ENCODE measurements around the gene NAV1. TPM values are rescaled to one million over a fixed set of nuclear protein-coding genes. Genes with fewer than 3 reads are reported as not detected.
A peak's percentile ranks its signal among the peaks of the same experiment; 100 is the strongest.

Gene NAV1
- total and polyA plus RNA-seq, 10 donors, result 1.1 to 37.2 (median 20.3) TPM

- 48 to 77% (median 57%) methylated on average over 6 of the region's 6 CpGs for WGBS, 5 donors
- no peak for DNase-seq
- peak overlapping the region in 5 of 8 donors; percentile 29 to 82 (median 50) for H3K27ac ChIP-seq
- intact Hi-C loops (cut with DNase I; ENCODE audit: low total_unique reads), result no loop called here
- no peaks in the 10 kb centered on the region for H3K9me3 ChIP-seq
- TF ChIP-seq CTCF (IDR thresholded peaks at IDR 0.05 in 8 of 11, conservative IDR thresholded peaks at IDR 0.05 in 3 of 11), result no peak
- no peak for TF ChIP-seq POLR2AphosphoS5 (IDR thresholded peaks at IDR 0.05)
- peaks cover 0 to 10% (median 0%) of the 10 kb centered on the region in 6 donors for H3K36me3 ChIP-seq
- peaks cover 11 to 76% (median 52%) of the 10 kb centered on the region in 6 donors for H3K4me1 ChIP-seq
- peaks cover 0 to 50% (median 24%) of the 10 kb centered on the region in 7 donors for H3K27me3 ChIP-seq (replicated peaks in 1 of 7)
- no peak overlapping the region for H3K4me3 ChIP-seq
These were observed 3.6 kb upstream of the NAV1 start for GRCh38 chr1:201535046-201535918.

- no peaks in the 10 kb centered on the region for H3K9me3 ChIP-seq
- WGBS, 5 donors, result 67 to 75% (median 71%) methylated on average over 6 of the region's 6 CpGs
- intact Hi-C loops (cut with DNase I; ENCODE audit: low total_unique reads), result no loop called here
- H3K4me3 ChIP-seq, result no peak overlapping the region
- peak overlapping the region in 5 of 8 donors; percentile 29 to 82 (median 50) for H3K27ac ChIP-seq
- H3K27me3 ChIP-seq (replicated peaks in 1 of 7), result peaks cover 0 to 55% (median 24%) of the 10 kb centered on the region in 7 donors
- peaks cover 11 to 80% (median 56%) of the 10 kb centered on the region in 6 donors for H3K4me1 ChIP-seq
- peaks cover 0 to 10% (median 0%) of the 10 kb centered on the region in 6 donors for H3K36me3 ChIP-seq
- no peak for TF ChIP-seq POLR2A (IDR thresholded peaks at IDR 0.05)
- no peak for TF ChIP-seq CTCF (IDR thresholded peaks at IDR 0.05 in 8 of 11, conservative IDR thresholded peaks at IDR 0.05 in 3 of 11)
- no peak for TF ChIP-seq POLR2AphosphoS5 (IDR thresholded peaks at IDR 0.05)
- DNase-seq, result no peak
These were observed 3.0 kb upstream of the NAV1 start for GRCh38 chr1:201535919-201536245.

- no peak for DNase-seq
- Histone ChIP-seq H3K36me3 (peaks cover 0 to 10% (median 0%) of the 10 kb centered on the region in 6 donors), H3K27ac (peak overlapping the region in 4 of 8 donors; percentile 48 to 82 (median 53)), H3K27me3 (replicated peaks in 1 of 7) (peaks cover 0 to 55% (median 24%) of the 10 kb centered on the region in 7 donors), H3K4me3 (no peak overlapping the region), H3K9me3 (no peaks in the 10 kb centered on the region), H3K4me1 (peaks cover 11 to 80% (median 60%) of the 10 kb centered on the region in 6 donors)
- intact Hi-C loops (cut with DNase I; ENCODE audit: low total_unique reads), result no loop called here
- TF ChIP-seq POLR2AphosphoS5 (IDR thresholded peaks at IDR 0.05), result no peak
- TF ChIP-seq CTCF (IDR thresholded peaks at IDR 0.05 in 8 of 11, conservative IDR thresholded peaks at IDR 0.05 in 3 of 11), result no peak
- TF ChIP-seq POLR2A (IDR thresholded peaks at IDR 0.05), result no peak
- 74 to 82% (median 78%) methylated on average over 4 of the region's 4 CpGs for WGBS, 5 donors
These were observed 2.4 kb upstream of the NAV1 start for GRCh38 chr1:201536558-201536957.

- 86 to 95% (median 90%) methylated on average over 2 of the region's 2 CpGs for WGBS, 5 donors
- H3K27ac ChIP-seq, result peak overlapping the region in 2 of 8 donors; percentile 80 to 82
These were observed 1.9 kb upstream of the NAV1 start for GRCh38 chr1:201537028-201537427.

More at GRCh38 chr1:201537028-201537427, 1.9 kb upstream of the NAV1 start:
- no peaks in the 10 kb centered on the region for H3K9me3 ChIP-seq
- H3K4me1 ChIP-seq, result peaks cover 15 to 80% (median 62%) of the 10 kb centered on the region in 6 donors
- H3K36me3 ChIP-seq, result peaks cover 0 to 10% (median 0%) of the 10 kb centered on the region in 6 donors
- no peak for DNase-seq
- H3K4me3 ChIP-seq, result no peak overlapping the region
- intact Hi-C loops (cut with DNase I; ENCODE audit: low total_unique reads), result no loop called here
- TF ChIP-seq POLR2AphosphoS5 (IDR thresholded peaks at IDR 0.05) (no peak), POLR2A (IDR thresholded peaks at IDR 0.05) (no peak), CTCF (IDR thresholded peaks at IDR 0.05 in 8 of 11, conservative IDR thresholded peaks at IDR 0.05 in 3 of 11) (no peak)
- H3K27me3 ChIP-seq (replicated peaks in 1 of 7), result peaks cover 0 to 55% (median 24%) of the 10 kb centered on the region in 7 donors

Measured in spleen (tissue), 11 donors.